ENCODE measurements around the gene GNB4.

GNB4 gene

GRCh38 chr3:179373938-179374337 is 77.3 kb downstream of the GNB4 start:
- no peak for TF ChIP-seq POLR2AphosphoS5 (IDR thresholded peaks at IDR 0.05; ENCODE audit: low read depth, low read length)
- TF ChIP-seq TAF1 (IDR thresholded peaks at IDR 0.05; ENCODE audit: borderline replicate concordance, insufficient read depth, low read length): no peak
- TF ChIP-seq SIN3A (IDR thresholded peaks at IDR 0.05; ENCODE audit: borderline replicate concordance, insufficient read depth, low read length): no peak
- no peak for TF ChIP-seq FOXP2 (optimal IDR thresholded peaks at IDR 0.05; ENCODE audit: borderline replicate concordance, extremely low read depth, extremely low read length, insufficient read depth)
- no peak for TF ChIP-seq REST (IDR thresholded peaks at IDR 0.05; ENCODE audit: insufficient read depth in 1 of 2, low read depth in 2 of 2, low read length in 2 of 2)

GRCh38 chr3:179369621-179370020 is 81.6 kb downstream of the GNB4 start:
- no peak for TF ChIP-seq SIN3A (IDR thresholded peaks at IDR 0.05; ENCODE audit: borderline replicate concordance, insufficient read depth, low read length)
- no peak for TF ChIP-seq FOXP2 (optimal IDR thresholded peaks at IDR 0.05; ENCODE audit: borderline replicate concordance, extremely low read depth, extremely low read length, insufficient read depth)
- TF ChIP-seq REST (IDR thresholded peaks at IDR 0.05; ENCODE audit: insufficient read depth in 1 of 2, low read depth in 2 of 2, low read length in 2 of 2): no peak
- TF ChIP-seq POLR2AphosphoS5 (IDR thresholded peaks at IDR 0.05; ENCODE audit: low read depth, low read length): no peak
- no peak for TF ChIP-seq TAF1 (IDR thresholded peaks at IDR 0.05; ENCODE audit: borderline replicate concordance, insufficient read depth, low read length)

GRCh38 chr3:179363332-179363731 is 87.9 kb downstream of the GNB4 start:
- TF ChIP-seq SIN3A (IDR thresholded peaks at IDR 0.05; ENCODE audit: borderline replicate concordance, insufficient read depth, low read length): no peak
- no peak for TF ChIP-seq POLR2AphosphoS5 (IDR thresholded peaks at IDR 0.05; ENCODE audit: low read depth, low read length)
- no peak for TF ChIP-seq TAF1 (IDR thresholded peaks at IDR 0.05; ENCODE audit: borderline replicate concordance, insufficient read depth, low read length)
- no peak for TF ChIP-seq REST (IDR thresholded peaks at IDR 0.05; ENCODE audit: insufficient read depth in 1 of 2, low read depth in 2 of 2, low read length in 2 of 2)
- TF ChIP-seq FOXP2 (optimal IDR thresholded peaks at IDR 0.05; ENCODE audit: borderline replicate concordance, extremely low read depth, extremely low read length, insufficient read depth): no peak

- TF ChIP-seq SIN3A (IDR thresholded peaks at IDR 0.05; ENCODE audit: borderline replicate concordance, insufficient read depth, low read length): no peak
- no peak for TF ChIP-seq REST (IDR thresholded peaks at IDR 0.05; ENCODE audit: insufficient read depth in 1 of 2, low read depth in 2 of 2, low read length in 2 of 2)
- no peak for TF ChIP-seq FOXP2 (optimal IDR thresholded peaks at IDR 0.05; ENCODE audit: borderline replicate concordance, extremely low read depth, extremely low read length, insufficient read depth)
- no peak for TF ChIP-seq POLR2AphosphoS5 (IDR thresholded peaks at IDR 0.05; ENCODE audit: low read depth, low read length)
- TF ChIP-seq TAF1 (IDR thresholded peaks at IDR 0.05; ENCODE audit: borderline replicate concordance, insufficient read depth, low read length): no peak
Measured at GRCh38 chr3:179355996-179356395, 95.3 kb downstream of the GNB4 start.
